ENCODE data around the gene ARSG.

- TF ChIP-seq POU5F1 (IDR thresholded peaks at IDR 0.05; ENCODE audit: low read depth, low read length) (no peak), CTCF (IDR thresholded peaks at IDR 0.05; ENCODE audit: control extremely low read depth in 1 of 3, insufficient read depth in 1 of 3, low read depth in 1 of 3, low read length in 3 of 3) (no peak), POLR2A (IDR thresholded peaks at IDR 0.05; ENCODE audit: control extremely low read depth in 1 of 2, low read depth in 2 of 2, low read length in 2 of 2) (no peak), GABPA (IDR thresholded peaks at IDR 0.05; ENCODE audit: borderline replicate concordance, insufficient read depth, low read length) (no peak), TAF1 (IDR thresholded peaks at IDR 0.05; ENCODE audit: low read depth, low read length) (no peak), SIRT6 (IDR thresholded peaks at IDR 0.05; ENCODE audit: low read length) (no peak), MAFK (IDR thresholded peaks at IDR 0.05; ENCODE audit: low read depth, low read length) (no peak)
Observed at GRCh38 chr17:68325961-68326360, 34.7 kb downstream of the ARSG start.

Data from H1 (cell line).